HepG2 (cell line): Measurements from ENCODE around the gene HRC. TPM values are rescaled to one million over a fixed set of nuclear protein-coding genes. Genes with fewer than 3 reads are reported as not detected.

Experiments
- ATAD3A ChIP-seq: sonication (generic); formaldehyde crosslinking; IDR thresholded peaks from 2 replicates; pipeline ENCODE4 v1.4.0; 2020; ENCODE audit warnings: missing genetic modification reagents
- BATF2 ChIP-seq: sonication (generic); formaldehyde crosslinking; IDR thresholded peaks from 2 replicates; pipeline ENCODE4 v1.8.0; 2022; ENCODE audit warnings: mild to moderate bottlenecking, missing genetic modification reagents, moderate library complexity
- DRAP1 ChIP-seq: IDR thresholded peaks from 2 replicates; pipeline ENCODE4 v1.6.1; 2016; ENCODE audit warnings: missing genetic modification reagents, missing compliant biosample characterization
- GATAD1 ChIP-seq: IDR thresholded peaks from 2 replicates; pipeline ENCODE4 v1.6.1; 2016; ENCODE audit warnings: missing genetic modification reagents, missing compliant biosample characterization
- KAT8 ChIP-seq: IDR thresholded peaks from 2 replicates; pipeline ENCODE4 v1.6.1; 2016; ENCODE audit warnings: missing genetic modification reagents, missing compliant biosample characterization
- KLF16 ChIP-seq, 2 experiments: sonication (generic) in 1 of 2; formaldehyde crosslinking in 1 of 2; IDR thresholded peaks; 2 replicates each; pipeline versions ENCODE4 v1.6.1 to v1.8.0; 2016 to 2023; ENCODE audit warnings: missing genetic modification reagents in 2 of 2, missing compliant biosample characterization in 1 of 2
- MLXIP ChIP-seq: sonication (generic); formaldehyde crosslinking; IDR thresholded peaks from 2 replicates; pipeline ENCODE4 v1.9.0; 2021; ENCODE audit warnings: missing genetic modification reagents, borderline replicate concordance
- MXI1 ChIP-seq: IDR thresholded peaks from 3 replicates; pipeline ENCODE4 v1.6.1; 2012; ENCODE audit warnings: low read depth, low read length, inconsistent platforms, borderline replicate concordance
- NR3C1 ChIP-seq: sonication (generic); formaldehyde crosslinking; IDR thresholded peaks from 2 replicates; pipeline ENCODE4 v1.4.0; 2020; ENCODE audit warnings: missing genetic modification reagents
- POLR2A ChIP-seq, 2 experiments: IDR thresholded peaks; 2 replicates each; pipeline ENCODE4 v1.6.1; 2011; ENCODE audit warnings: low read depth in 2 of 2, low read length in 2 of 2, mild to moderate bottlenecking in 1 of 2, moderate library complexity in 1 of 2; ENCODE audit not compliant: insufficient read depth in 1 of 2
- RFX1 ChIP-seq: fragments of 450-650 bp; IDR thresholded peaks from 2 replicates; pipeline ENCODE4 v1.6.1; 2017
- SMARCE1 ChIP-seq: fragments of 450-650 bp; IDR thresholded peaks from 2 replicates; pipeline ENCODE4 v1.6.1; 2017; ENCODE audit warnings: borderline replicate concordance
- SRSF1 ChIP-seq: fragments of 200-400 bp; formaldehyde crosslinking; optimal IDR thresholded peaks from 2 replicates; pipeline ENCODE3; 2017; ENCODE audit warnings: mild to moderate bottlenecking, low read depth, low read length, moderate library complexity
- TFE3 ChIP-seq: IDR thresholded peaks from 2 replicates; pipeline ENCODE4 v1.6.1; 2016
- ZBTB4 ChIP-seq: sonication (generic); formaldehyde crosslinking; IDR thresholded peaks from 2 replicates; pipeline ENCODE4 v1.4.0; 2020; ENCODE audit warnings: missing genetic modification reagents, mild to moderate bottlenecking, borderline replicate concordance
- ZNF138 ChIP-seq: sonication (generic); formaldehyde crosslinking; IDR thresholded peaks from 2 replicates; pipeline ENCODE4 v1.5.0; 2020; ENCODE audit warnings: mild to moderate bottlenecking, low read depth, missing genetic modification reagents
- ZNF501 ChIP-seq: sonication (generic); formaldehyde crosslinking; IDR thresholded peaks from 2 replicates; pipeline ENCODE4 v1.5.1; 2020; ENCODE audit warnings: mild to moderate bottlenecking, moderate library complexity, missing genetic modification reagents
- ZNF557 ChIP-seq: sonication (generic); formaldehyde crosslinking; IDR thresholded peaks from 2 replicates; pipeline ENCODE4 v1.4.0; 2020; ENCODE audit warnings: missing genetic modification reagents
- ZNF652 ChIP-seq: IDR thresholded peaks from 2 replicates; pipeline ENCODE4 v1.6.1; 2016; ENCODE audit warnings: low read depth, borderline replicate concordance
- polyA plus RNA-seq, 8 experiments: library from polyadenylated mRNA; depleted of rRNA in 3 of 8; stranded (reverse) in 7 of 8; unstranded in 1 of 8; fragments of >200 nt; fragmentation: Illumina TruSeq in 4 of 8; extraction: Trizol in 4 of 8; gene quantifications; 2 replicates each; pipeline versions ENCODE4 v1.2.1 to v1.2.3, GENCODE V29; 2011 to 2016; ENCODE audit warnings: low read depth in 4 of 8, missing spikeins in 1 of 8, mixed read lengths in 1 of 8; ENCODE audit not compliant: insufficient read depth in 1 of 8
- total RNA-seq, 5 experiments: library from RNA; depleted of rRNA; stranded (reverse); fragments of >200 nt; fragmentation: Illumina TruSeq; extraction: Trizol; gene quantifications; 2 replicates each; pipeline ENCODE4 v1.2.3, GENCODE V29; 2016; ENCODE audit warnings: low read depth in 1 of 5

HRC gene
- total and polyA plus RNA-seq, 2 of the 13 experiments (the other 11 are each of a cell fraction or from before 2014, with no cell fraction given): 3.6 to 15.4 TPM

- TF ChIP-seq MLXIP (CRISPR knock-in tag) (no peak), DRAP1 (no peak), MXI1 (peak; percentile 64; the same call in 1 of the 3 replicates), SRSF1 (no peak), TFE3 (CRISPR knock-in tag) (0 out of 2 replicates have a peak, but pooled peaks have one; percentile 46), BATF2 (no peak), GATAD1 (peak; percentile 18), POLR2A (IDR thresholded peaks at IDR 0.05; ENCODE audit: insufficient read depth in 1 of 2, low read depth in 2 of 2, low read length in 2 of 2) (peak; percentile 16 to 69; a peak in 2 of 4 replicates), RFX1 (no peak), NR3C1 (CRISPR knock-in tag) (no peak), KLF16 (CRISPR knock-in tag; IDR thresholded peaks at IDR 0.05) (peak in 1 of 2 experiments; percentile 38; a peak in 2 of 4 replicates), ZNF138 (CRISPR knock-in tag) (no peak), ZNF652 (CRISPR knock-in tag) (no peak), ATAD3A (CRISPR knock-in tag) (no peak), ZNF557 (no peak), KAT8 (CRISPR knock-in tag) (no peak; the same call in 1 of the 2 replicates), ZBTB4 (CRISPR knock-in tag) (no peak), SMARCE1 (no peak), ZNF501 (CRISPR knock-in tag) (no peak; the same call in 1 of the 2 replicates)
Measured at GRCh38 chr19:49113762-49114629, 41.2 kb downstream of the HRC start, which contains the start of gene LIN7B (continued).
